Measurements from ENCODE around the gene NHLRC1. TPM values are rescaled to one million over a fixed set of nuclear protein-coding genes. Genes with fewer than 3 reads are reported as not detected.

Gene NHLRC1
- total and polyA plus RNA-seq, 2 donors = 2.4 TPM

- no peak for DNase-seq (ENCODE audit: extremely low spot score)
Observed at GRCh38 chr6:18088419-18089296, 33.8 kb downstream of the NHLRC1 start.

DNA sequence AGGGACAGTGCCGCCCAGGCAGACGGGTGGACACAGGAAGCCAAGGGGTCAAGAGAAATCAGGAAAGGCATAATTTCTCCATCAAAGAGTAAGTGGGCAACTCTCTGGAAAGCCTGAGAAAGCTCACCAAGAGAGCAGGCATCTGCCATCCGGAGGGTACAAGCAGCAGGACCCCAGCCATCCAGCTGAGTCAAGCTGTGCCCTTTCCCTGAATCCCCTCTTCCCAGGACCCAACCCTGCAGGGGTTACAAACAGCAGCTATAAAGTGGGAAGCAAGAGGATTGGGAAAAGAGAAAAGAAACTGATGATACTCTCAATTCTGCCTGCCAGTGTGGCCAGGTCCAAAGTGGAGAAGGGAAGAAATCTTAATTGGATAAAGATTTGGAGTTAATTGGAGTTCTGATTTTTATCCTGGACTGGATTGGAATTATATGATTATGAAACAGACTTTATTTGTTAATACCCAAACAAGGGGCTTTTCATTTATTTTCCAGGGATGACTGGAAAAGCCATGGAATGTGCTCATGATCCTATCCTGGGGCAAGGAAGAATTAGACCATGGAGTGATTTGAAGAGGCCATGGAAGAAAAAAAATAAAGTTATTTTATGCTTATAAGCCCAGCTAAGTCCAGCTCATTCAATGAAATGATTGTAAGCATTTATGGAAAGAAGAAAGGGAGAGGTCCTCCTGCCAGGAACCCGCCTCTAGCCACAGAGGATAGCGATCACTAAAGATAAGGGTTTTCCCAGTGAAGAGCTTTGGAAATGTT lies 34.9 kb downstream of the NHLRC1 start:
- Histone ChIP-seq H3K4me1 (ENCODE audit: insufficient read depth) (no peaks in the 10 kb centered on the region), H3K27ac (ENCODE audit: low read depth) (no peak overlapping the region), H3K4me3 (ENCODE audit: low read depth, low read length) (no peak overlapping the region), H3K36me3 (ENCODE audit: insufficient read depth) (no peaks in the 10 kb centered on the region)
- 82% methylated on average over 5 of the region's 5 CpGs for WGBS
- no peak for DNase-seq (ENCODE audit: extremely low spot score)

More at GRCh38 chr6:18088419-18089296, 33.8 kb downstream of the NHLRC1 start:
- Histone ChIP-seq H3K4me3 (ENCODE audit: low read depth, low read length) (no peak overlapping the region), H3K27ac (ENCODE audit: low read depth) (no peak overlapping the region), H3K36me3 (ENCODE audit: insufficient read depth) (no peaks in the 10 kb centered on the region), H3K4me1 (ENCODE audit: insufficient read depth) (no peaks in the 10 kb centered on the region)
- 86% methylated on average over 5 of the region's 5 CpGs for WGBS

- DNase-seq (ENCODE audit: extremely low spot score) = no peak
- Histone ChIP-seq H3K4me1 (ENCODE audit: insufficient read depth) (no peaks in the 10 kb centered on the region), H3K36me3 (ENCODE audit: insufficient read depth) (no peaks in the 10 kb centered on the region), H3K4me3 (ENCODE audit: low read depth, low read length) (no peak overlapping the region), H3K27ac (ENCODE audit: low read depth) (no peak overlapping the region)
- 76% methylated on average over 11 of the region's 11 CpGs for WGBS
Observed at GRCh38 chr6:18081025-18081668, 41.3 kb downstream of the NHLRC1 start.

DNA sequence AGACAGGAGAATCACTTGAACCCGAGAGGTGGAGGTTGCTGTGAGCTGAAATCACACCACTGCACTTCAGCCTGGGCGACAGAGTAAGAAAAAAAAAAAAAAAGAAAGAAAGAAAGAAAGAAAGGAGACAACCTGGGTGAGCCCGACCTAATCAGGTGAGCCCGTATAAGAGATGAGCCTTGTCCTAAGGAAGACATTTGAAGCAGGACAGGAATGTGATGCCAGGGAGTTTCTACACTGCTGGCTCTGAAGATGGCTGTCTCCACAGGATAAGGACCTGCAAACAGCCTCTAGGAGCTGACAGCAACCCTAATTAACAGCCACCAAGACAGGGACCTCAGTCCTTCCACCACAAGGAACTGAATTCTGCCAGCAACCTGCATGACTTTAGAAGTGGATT lies 41.9 kb downstream of the NHLRC1 start:
- no peak for DNase-seq (ENCODE audit: extremely low spot score)
- WGBS = 92% methylated on average over 4 of the region's 4 CpGs
- Histone ChIP-seq H3K4me1 (ENCODE audit: insufficient read depth) (no peaks in the 10 kb centered on the region), H3K27ac (ENCODE audit: low read depth) (no peak overlapping the region), H3K4me3 (ENCODE audit: low read depth, low read length) (no peak overlapping the region), H3K36me3 (ENCODE audit: insufficient read depth) (no peaks in the 10 kb centered on the region)

- H3K36me3 ChIP-seq (ENCODE audit: insufficient read depth) = no peaks in the 10 kb centered on the region
- 85% methylated on average over 3 of the region's 3 CpGs for WGBS
- no peaks in the 10 kb centered on the region for H3K4me1 ChIP-seq (ENCODE audit: insufficient read depth)
- DNase-seq (ENCODE audit: extremely low spot score) = no peak
- H3K4me3 ChIP-seq (ENCODE audit: low read depth, low read length) = no peak overlapping the region
- H3K27ac ChIP-seq (ENCODE audit: low read depth) = no peak overlapping the region
Observed at GRCh38 chr6:18078866-18079265, 43.6 kb downstream of the NHLRC1 start.

- Histone ChIP-seq H3K4me3 (ENCODE audit: low read depth, low read length) (no peak overlapping the region), H3K27ac (ENCODE audit: low read depth) (no peak overlapping the region), H3K36me3 (ENCODE audit: insufficient read depth) (no peaks in the 10 kb centered on the region), H3K4me1 (ENCODE audit: insufficient read depth) (no peaks in the 10 kb centered on the region)
- no peak for DNase-seq (ENCODE audit: extremely low spot score)
- 90% methylated on average over 4 of the region's 4 CpGs for WGBS
Observed at GRCh38 chr6:18076231-18076630, 46.2 kb downstream of the NHLRC1 start.

- Histone ChIP-seq H3K4me1 (ENCODE audit: insufficient read depth) (no peaks in the 10 kb centered on the region), H3K36me3 (ENCODE audit: insufficient read depth) (no peaks in the 10 kb centered on the region), H3K27ac (ENCODE audit: low read depth) (no peak overlapping the region), H3K4me3 (ENCODE audit: low read depth, low read length) (no peak overlapping the region)
- DNase-seq (ENCODE audit: extremely low spot score) = no peak
Observed at GRCh38 chr6:18072841-18073240, 49.6 kb downstream of the NHLRC1 start.

DNA sequence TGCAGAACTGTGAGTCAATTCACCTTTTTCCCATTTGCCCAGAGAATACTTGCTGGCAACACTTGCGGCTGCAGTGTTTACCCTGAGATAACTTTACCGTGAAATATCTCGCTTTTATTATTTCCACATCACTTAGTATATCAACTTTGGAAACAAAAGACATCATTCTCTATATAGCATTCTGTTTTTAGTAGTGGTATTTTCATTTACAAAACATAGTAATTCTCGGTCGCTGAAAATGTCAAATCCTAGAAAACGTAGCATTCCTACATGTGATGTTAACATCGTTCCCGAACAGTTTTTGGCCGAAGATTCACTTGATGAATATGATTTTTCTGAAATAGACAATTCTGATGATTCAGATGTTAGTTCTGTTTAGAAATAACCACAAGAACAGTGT lies 52.0 kb downstream of the NHLRC1 start:
- H3K27ac ChIP-seq (ENCODE audit: low read depth) = no peak overlapping the region
- no peaks in the 10 kb centered on the region for H3K36me3 ChIP-seq (ENCODE audit: insufficient read depth)
- 90% methylated on average over 9 of the region's 9 CpGs for WGBS
- no peak for DNase-seq (ENCODE audit: extremely low spot score)
- no peaks in the 10 kb centered on the region for H3K4me1 ChIP-seq (ENCODE audit: insufficient read depth)
- no peak overlapping the region for H3K4me3 ChIP-seq (ENCODE audit: low read depth, low read length)

Other genes starting within 250 kb of the NHLRC1 start
- gene KIF13A, start 135.0 kb downstream of the NHLRC1 start, total RNA-seq = 64.7 TPM
- gene KIF13A, start 135.0 kb downstream of the NHLRC1 start, polyA plus RNA-seq = 41.1 TPM
- gene TPMT, start 32.4 kb upstream of the NHLRC1 start, total RNA-seq = 12.3 TPM
- gene TPMT, start 32.4 kb upstream of the NHLRC1 start, polyA plus RNA-seq = 8.9 TPM
- gene KDM1B, start 32.7 kb upstream of the NHLRC1 start, total RNA-seq = 23.1 TPM
- 12.3 TPM for gene KDM1B, start 32.7 kb upstream of the NHLRC1 start, polyA plus RNA-seq
- gene DEK, start 141.9 kb upstream of the NHLRC1 start, total RNA-seq = 205 TPM
- gene DEK, start 141.9 kb upstream of the NHLRC1 start, polyA plus RNA-seq = 82.0 TPM

All from urinary bladder (tissue), 4 donors.